Osteocyte (in vitro differentiated cells): Measurements from ENCODE around the gene ZNF579. TPM values are rescaled to one million over a fixed set of nuclear protein-coding genes. Genes with fewer than 3 reads are reported as not detected.

Experiments used
- DNase-seq: peaks from one replicate; pipeline ENCODE4 v3.0.0; 2021; ENCODE audit warnings: mixed read lengths; ENCODE audit not compliant: unreplicated experiment; ENCODE audit errors: extremely low spot score
- H3K27ac Mint-ChIP-seq: one replicate; pipeline ENCODE4 v1.8.0; 2021; ENCODE audit warnings: mild to moderate bottlenecking, mixed read lengths; ENCODE audit not compliant: unreplicated experiment
- H3K27me3 Mint-ChIP-seq: one replicate; pipeline ENCODE4 v1.8.0; 2021; ENCODE audit warnings: mixed read lengths; ENCODE audit not compliant: unreplicated experiment
- H3K36me3 Mint-ChIP-seq: one replicate; pipeline ENCODE4 v1.8.0; 2021; ENCODE audit warnings: mixed read lengths; ENCODE audit not compliant: unreplicated experiment
- H3K4me1 Mint-ChIP-seq: one replicate; pipeline ENCODE4 v1.8.0; 2021; ENCODE audit warnings: mixed read lengths; ENCODE audit not compliant: unreplicated experiment
- H3K4me3 Mint-ChIP-seq: one replicate; pipeline ENCODE4 v1.8.0; 2021; ENCODE audit warnings: mild to moderate bottlenecking, moderate library complexity, mixed read lengths; ENCODE audit not compliant: unreplicated experiment
- H3K9me3 Mint-ChIP-seq: one replicate; pipeline ENCODE4 v1.8.0; 2021; ENCODE audit warnings: mixed read lengths; ENCODE audit not compliant: unreplicated experiment
- total RNA-seq: library from RNA; stranded (reverse); gene quantifications from 2 replicates; pipeline ENCODE4 v1.2.1, GENCODE V29; 2021
- TF ChIP-seq, protein P1 (sequence below): fragments of 200-600 bp; sonication (generic); IDR thresholded peaks from 2 replicates; pipeline ENCODE4 v1.5.0; 2021; ENCODE audit warnings: antibody characterized with exemption, mild to moderate bottlenecking, moderate library complexity

The ZNF579 gene
- total RNA-seq, 1 donor from 2014 or later, result 29.2 TPM

DNA sequence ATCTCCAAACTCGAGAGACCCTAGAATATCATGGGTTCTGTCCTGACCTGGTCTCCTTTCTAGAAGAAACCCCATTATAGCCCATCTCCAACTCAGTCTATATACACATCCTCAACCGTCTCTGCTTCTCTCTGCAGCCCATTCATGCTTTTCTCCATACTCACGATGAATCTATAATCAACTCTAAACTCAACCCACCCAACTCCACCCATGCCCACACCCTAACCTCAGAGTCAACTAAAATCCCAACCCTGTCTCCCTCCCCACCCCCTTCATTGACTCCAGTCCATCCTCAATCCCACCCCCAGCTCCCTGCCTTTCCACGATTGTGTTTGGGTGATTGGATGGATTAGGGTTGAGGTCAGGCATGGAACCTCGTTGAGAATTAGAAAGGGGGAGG, 37.1 kb downstream of the ZNF579 start:
- Mint-ChIP-seq H3K27ac (no peak overlapping the region), H3K4me1 (peaks cover 32% of the 10 kb centered on the region), H3K27me3 (peaks cover 2% of the 10 kb centered on the region), H3K4me3 (no peak overlapping the region), H3K36me3 (no peaks in the 10 kb centered on the region), H3K9me3 (peaks cover 5% of the 10 kb centered on the region)
- TF ChIP-seq, protein P1, sequence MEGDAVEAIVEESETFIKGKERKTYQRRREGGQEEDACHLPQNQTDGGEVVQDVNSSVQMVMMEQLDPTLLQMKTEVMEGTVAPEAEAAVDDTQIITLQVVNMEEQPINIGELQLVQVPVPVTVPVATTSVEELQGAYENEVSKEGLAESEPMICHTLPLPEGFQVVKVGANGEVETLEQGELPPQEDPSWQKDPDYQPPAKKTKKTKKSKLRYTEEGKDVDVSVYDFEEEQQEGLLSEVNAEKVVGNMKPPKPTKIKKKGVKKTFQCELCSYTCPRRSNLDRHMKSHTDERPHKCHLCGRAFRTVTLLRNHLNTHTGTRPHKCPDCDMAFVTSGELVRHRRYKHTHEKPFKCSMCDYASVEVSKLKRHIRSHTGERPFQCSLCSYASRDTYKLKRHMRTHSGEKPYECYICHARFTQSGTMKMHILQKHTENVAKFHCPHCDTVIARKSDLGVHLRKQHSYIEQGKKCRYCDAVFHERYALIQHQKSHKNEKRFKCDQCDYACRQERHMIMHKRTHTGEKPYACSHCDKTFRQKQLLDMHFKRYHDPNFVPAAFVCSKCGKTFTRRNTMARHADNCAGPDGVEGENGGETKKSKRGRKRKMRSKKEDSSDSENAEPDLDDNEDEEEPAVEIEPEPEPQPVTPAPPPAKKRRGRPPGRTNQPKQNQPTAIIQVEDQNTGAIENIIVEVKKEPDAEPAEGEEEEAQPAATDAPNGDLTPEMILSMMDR, result no peak
- DNase-seq, result no peak

DNA sequence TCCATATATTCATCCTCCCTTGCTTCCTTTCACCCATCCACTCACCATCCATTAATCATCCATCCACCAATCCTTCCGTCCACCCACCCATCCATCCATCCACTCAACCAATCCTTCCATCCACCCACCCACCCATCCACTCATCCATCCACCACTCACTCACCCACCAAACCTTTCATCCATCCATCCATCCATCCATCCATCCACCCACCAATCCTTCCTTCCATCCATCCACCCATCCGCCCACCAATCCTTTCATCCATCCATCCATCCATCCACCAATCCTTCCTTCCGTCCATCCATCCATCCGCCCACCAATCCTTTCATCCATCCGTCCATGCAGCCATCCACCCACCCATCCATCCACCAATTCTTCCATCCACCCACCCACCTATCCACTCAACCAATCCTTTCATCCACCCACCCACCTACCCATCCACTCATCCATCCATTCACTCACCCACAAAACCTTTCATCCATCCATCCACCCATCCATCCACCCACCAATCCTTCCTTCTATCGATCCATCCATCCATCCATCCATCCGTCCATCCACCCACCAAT, 38.3 kb downstream of the ZNF579 start:
- H3K4me1 Mint-ChIP-seq, result peaks cover 23% of the 10 kb centered on the region
- H3K27ac Mint-ChIP-seq, result no peak overlapping the region
- peaks cover 2% of the 10 kb centered on the region for H3K27me3 Mint-ChIP-seq
- H3K9me3 Mint-ChIP-seq, result peaks cover 5% of the 10 kb centered on the region
- H3K4me3 Mint-ChIP-seq, result no peak overlapping the region
- no peak for DNase-seq
- TF ChIP-seq, protein P1, result no peak
- H3K36me3 Mint-ChIP-seq, result no peaks in the 10 kb centered on the region

DNA sequence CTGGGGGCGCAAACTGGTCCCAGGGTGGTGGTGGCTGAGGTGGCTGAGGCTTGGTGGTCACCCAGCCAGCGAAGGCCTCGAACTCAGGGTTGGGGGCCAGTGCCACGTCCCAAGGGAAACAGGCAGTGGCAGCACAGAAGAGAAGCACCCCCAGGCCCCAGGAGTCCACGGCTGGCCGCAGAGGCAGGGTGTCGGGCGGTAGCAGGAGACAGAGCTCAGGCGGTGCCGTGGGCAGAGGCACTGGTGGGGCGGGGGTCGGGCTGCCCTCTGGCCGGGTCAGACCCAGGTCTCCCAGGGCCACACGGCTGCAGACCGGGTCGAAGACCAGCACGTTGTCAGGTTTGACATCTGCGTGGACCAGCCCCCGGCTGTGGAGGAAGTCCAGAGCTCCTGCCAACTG, 39.6 kb downstream of the ZNF579 start:
- DNase-seq, result no peak
- peaks cover 2% of the 10 kb centered on the region for H3K27me3 Mint-ChIP-seq
- peaks cover 12% of the 10 kb centered on the region for H3K4me1 Mint-ChIP-seq
- no peak overlapping the region for H3K27ac Mint-ChIP-seq
- no peak overlapping the region for H3K4me3 Mint-ChIP-seq
- H3K9me3 Mint-ChIP-seq, result peaks cover 5% of the 10 kb centered on the region
- H3K36me3 Mint-ChIP-seq, result no peaks in the 10 kb centered on the region
- TF ChIP-seq, protein P1, result no peak

- no peak overlapping the region for H3K27ac Mint-ChIP-seq
- DNase-seq, result no peak
- no peak overlapping the region for H3K4me3 Mint-ChIP-seq
- peaks cover 7% of the 10 kb centered on the region for H3K4me1 Mint-ChIP-seq
- H3K36me3 Mint-ChIP-seq, result no peaks in the 10 kb centered on the region
- TF ChIP-seq, protein P1, result no peak
- H3K9me3 Mint-ChIP-seq, result peaks cover 5% of the 10 kb centered on the region
- peaks cover 2% of the 10 kb centered on the region for H3K27me3 Mint-ChIP-seq
These were observed 40.0 kb downstream of the ZNF579 start for GRCh38 chr19:55540619-55541018.

GRCh38 chr19:55539090-55539984, 41.3 kb downstream of the ZNF579 start:
- no peak for DNase-seq
- peaks cover 5% of the 10 kb centered on the region for H3K9me3 Mint-ChIP-seq
- H3K36me3 Mint-ChIP-seq, result no peaks in the 10 kb centered on the region
- H3K4me3 Mint-ChIP-seq, result no peak overlapping the region
- peaks cover 2% of the 10 kb centered on the region for H3K27me3 Mint-ChIP-seq
- H3K27ac Mint-ChIP-seq, result no peak overlapping the region
- TF ChIP-seq, protein P1, result no peak
- H3K4me1 Mint-ChIP-seq, result peaks cover 5% of the 10 kb centered on the region
